Mammary epithelial cell (primary cell): ENCODE measurements around the gene TBC1D14.

ENCODE experiments used
- CTCF ChIP-seq, 2 donors: IDR thresholded peaks in 1 of 2; conservative IDR thresholded peaks in 1 of 2; 2 replicates each; pipeline ENCODE4 v1.5.1; 2011 to 2012; ENCODE audit warnings: inconsistent platforms in 2 of 2, low read length in 2 of 2, mild to moderate bottlenecking in 2 of 2, control low read depth in 1 of 2, low read depth in 1 of 2; ENCODE audit not compliant: insufficient read depth in 1 of 2; ENCODE audit errors: extremely low read depth in 1 of 2
- EZH2 ChIP-seq: IDR thresholded peaks from 2 replicates; pipeline ENCODE4 v1.6.1; 2012; ENCODE audit warnings: low read length, inconsistent platforms, borderline replicate concordance

- no peak for TF ChIP-seq CTCF (conservative IDR thresholded peaks at IDR 0.05 in 1 of 2, IDR thresholded peaks at IDR 0.05 in 1 of 2; ENCODE audit: extremely low read depth in 1 of 2, insufficient read depth in 1 of 2, low read depth in 1 of 2, low read length in 2 of 2)
- no peak for TF ChIP-seq EZH2
Measured at GRCh38 chr4:6996481-6996880, 86.9 kb downstream of the TBC1D14 start.
